CD14-positive monocyte (primary cell): ENCODE results near the gene ATF6B. TPM values are rescaled to one million over a fixed set of nuclear protein-coding genes. Genes with fewer than 3 reads are reported as not detected.

Source experiments
- DNase-seq, 3 donors: peaks; one replicate each; pipeline ENCODE4 v3.0.0-alpha.2; 2011 to 2022
- H2AFZ ChIP-seq: 2 replicates; pipeline ENCODE4 v1.6.0; 2012; ENCODE audit warnings: mild to moderate bottlenecking, low read depth, low read length, inconsistent platforms; ENCODE audit not compliant: insufficient read depth, poor library complexity, severe bottlenecking
- H3K27ac ChIP-seq, 2 donors: 1 replicate in 1 of 2; 2 replicates in 1 of 2; pipeline ENCODE4 v1.5.1; 2012 to 2013; ENCODE audit warnings: low read length in 2 of 2, control low read depth in 1 of 2, inconsistent platforms in 1 of 2, low read depth in 1 of 2, mild to moderate bottlenecking in 1 of 2
- H3K27me3 ChIP-seq, 2 donors: one replicate each; pipeline versions ENCODE4 v1.6.0 to v1.6.1; 2011 to 2013; ENCODE audit warnings: low read length in 2 of 2; ENCODE audit not compliant: control insufficient read depth in 2 of 2, insufficient read depth in 2 of 2
- H3K36me3 ChIP-seq, 2 donors: replicated peaks in 1 of 2; 1 replicate in 1 of 2; 2 replicates in 1 of 2; pipeline versions ENCODE4 v1.5.1 to v1.6.1; 2012 to 2013; ENCODE audit warnings: low read length in 2 of 2, control low read depth in 1 of 2, inconsistent platforms in 1 of 2, mild to moderate bottlenecking in 1 of 2; ENCODE audit not compliant: insufficient read depth in 2 of 2, control insufficient read depth in 1 of 2
- H3K4me1 ChIP-seq, 2 donors: 1 replicate in 1 of 2; 2 replicates in 1 of 2; pipeline versions ENCODE4 v1.5.1 to v1.6.1; 2012 to 2013; ENCODE audit warnings: low read length in 2 of 2, control low read depth in 1 of 2, inconsistent platforms in 1 of 2, mild to moderate bottlenecking in 1 of 2, moderate library complexity in 1 of 2; ENCODE audit not compliant: insufficient read depth in 2 of 2, control insufficient read depth in 1 of 2
- H3K4me2 ChIP-seq: replicated peaks from 2 replicates; pipeline ENCODE3; 2012; ENCODE audit warnings: low read length, moderate library complexity, mild to moderate bottlenecking; ENCODE audit not compliant: poor library complexity, severe bottlenecking; ENCODE audit errors: extremely low read depth
- H3K4me3 ChIP-seq, 3 experiments: fragments of 200-600 bp in 1 of 3; sonication (generic) in 1 of 3; replicated peaks in 1 of 3; 1 replicate in 2 of 3; 2 replicates in 1 of 3; pipeline ENCODE4 v1.5.1; 2011 to 2013; ENCODE audit warnings: low read length in 3 of 3, mild to moderate bottlenecking in 3 of 3, control low read depth in 2 of 3, low read depth in 2 of 3, inconsistent platforms in 1 of 3, moderate library complexity in 1 of 3
- H3K79me2 ChIP-seq: 2 replicates; pipeline ENCODE4 v1.6.0; 2012; ENCODE audit warnings: mild to moderate bottlenecking, control low read depth, inconsistent platforms, low read length, moderate library complexity; ENCODE audit not compliant: insufficient read depth
- H3K9ac ChIP-seq: 2 replicates; pipeline ENCODE4 v1.6.0; 2017; ENCODE audit warnings: low read length, mild to moderate bottlenecking; ENCODE audit not compliant: insufficient read depth, poor library complexity, severe bottlenecking
- H3K9me3 ChIP-seq, 2 donors: replicated peaks in 1 of 2; 1 replicate in 1 of 2; 2 replicates in 1 of 2; pipeline versions ENCODE4 v1.5.1 to v1.6.1; 2012 to 2013; ENCODE audit warnings: low read length in 2 of 2, control low read depth in 1 of 2; ENCODE audit not compliant: control insufficient read depth in 1 of 2, insufficient read depth in 1 of 2
- H4K20me1 ChIP-seq: 2 replicates; pipeline ENCODE4 v1.6.0; 2012; ENCODE audit warnings: mild to moderate bottlenecking, low read length, control low read depth, moderate library complexity; ENCODE audit not compliant: insufficient read depth
- H3K27ac Mint-ChIP-seq, 7 donors: one replicate each; pipeline ENCODE4 v1.8.0; 2020; ENCODE audit warnings: mild to moderate bottlenecking in 7 of 7, mixed read lengths in 7 of 7, moderate library complexity in 6 of 7, inconsistent platforms in 2 of 7
- H3K27me3 Mint-ChIP-seq, 3 donors: one replicate each; pipeline ENCODE4 v1.8.0; 2021 to 2022; ENCODE audit warnings: low read depth in 3 of 3, mild to moderate bottlenecking in 3 of 3, mixed read lengths in 3 of 3, moderate library complexity in 3 of 3, inconsistent platforms in 1 of 3
- H3K36me3 Mint-ChIP-seq, 2 donors: one replicate each; pipeline ENCODE4 v1.8.0; 2020; ENCODE audit warnings: mixed read lengths in 2 of 2, inconsistent platforms in 1 of 2, mild to moderate bottlenecking in 1 of 2
- H3K4me1 Mint-ChIP-seq: one replicate; pipeline ENCODE4 v1.8.0; 2020; ENCODE audit warnings: mild to moderate bottlenecking, mixed read lengths
- H3K4me3 Mint-ChIP-seq, 2 donors: one replicate each; pipeline ENCODE4 v1.8.0; 2020; ENCODE audit warnings: mild to moderate bottlenecking in 2 of 2, mixed read lengths in 2 of 2, moderate library complexity in 1 of 2
- H3K9me3 Mint-ChIP-seq, 7 donors: one replicate each; pipeline ENCODE4 v1.8.0; 2020 to 2022; ENCODE audit warnings: mixed read lengths in 7 of 7, mild to moderate bottlenecking in 6 of 7, moderate library complexity in 6 of 7, inconsistent platforms in 2 of 7
- CTCF ChIP-seq: fragments of 200-600 bp; IDR thresholded peaks from one replicate; pipeline ENCODE4 v1.8.0; 2022; ENCODE audit warnings: antibody characterized with exemption, mild to moderate bottlenecking
- WGBS: methylation state at CpG from one replicate; pipeline ENCODE4 v1.1.5; 2013; ENCODE audit warnings: missing lambda C conversion rate; ENCODE audit not compliant: insufficient coverage; 5-methylcytosine and 5-hydroxymethylcytosine counted together
- intact Hi-C, 2 donors: fragments of 100-400 bp; cut with micrococcal nuclease; formaldehyde crosslinking; loops; one replicate each; pipeline versions ENCODE4 v1.15.0 to v1.15.1; 2023
- polyA plus RNA-seq, 3 donors: library from polyadenylated mRNA; depleted of rRNA in 1 of 3; unstranded in 2 of 3; stranded (reverse) in 1 of 3; fragments of 300-500 nt in 2 of 3; fragments of >200 nt in 1 of 3; fragmentation: Illumina TruSeq in 2 of 3; gene quantifications; 1 replicate in 2 of 3; 2 replicates in 1 of 3; pipeline ENCODE4 v1.2.3, GENCODE V29; 2012 to 2021

ATF6B gene
- polyA plus RNA-seq, 3 donors, result 15.7 to 147 (median 17.8) TPM

- 77% methylated on average over 3 of the region's 3 CpGs for WGBS
- no peak for DNase-seq
- Histone ChIP-seq H3K4me2 (no peak overlapping the region), H2AFZ (no peak overlapping the region), H3K27ac (no peak overlapping the region), H3K9ac (no peak overlapping the region), H3K4me3 (no peak overlapping the region), H3K79me2 (no peaks in the 10 kb centered on the region), H3K27me3 (no peaks in the 10 kb centered on the region), H3K36me3 (no peaks in the 10 kb centered on the region), H3K4me1 (no peaks in the 10 kb centered on the region), H4K20me1 (no peaks in the 10 kb centered on the region), H3K9me3 (no peaks in the 10 kb centered on the region)
- H3K4me1 Mint-ChIP-seq, result no peaks in the 10 kb centered on the region
- H3K27ac Mint-ChIP-seq, result peak overlapping the region in 1 of 7 donors; percentile 33
- H3K9me3 Mint-ChIP-seq, result no peaks in the 10 kb centered on the region
- peaks cover 6 to 11% (median 10%) of the 10 kb centered on the region in 3 donors for H3K27me3 Mint-ChIP-seq
- intact Hi-C loops, result no loop called here
- H3K36me3 Mint-ChIP-seq, result no peaks in the 10 kb centered on the region
- TF ChIP-seq CTCF, result no peak
- H3K4me3 Mint-ChIP-seq, result no peak overlapping the region
Measured at GRCh38 chr6:32073101-32073500, 54.9 kb downstream of the ATF6B start.

- no peak overlapping the region for H3K27ac Mint-ChIP-seq
- WGBS, result 81% methylated on average over 8 of the region's 16 CpGs
- H3K9me3 ChIP-seq, result no peaks in the 10 kb centered on the region
- no peaks in the 10 kb centered on the region for H3K4me1 ChIP-seq
- H3K79me2 ChIP-seq, result no peaks in the 10 kb centered on the region
- no peaks in the 10 kb centered on the region for H3K9me3 Mint-ChIP-seq
- H3K4me3 Mint-ChIP-seq, result no peak overlapping the region
- peaks cover 7 to 14% (median 9%) of the 10 kb centered on the region in 3 donors for H3K27me3 Mint-ChIP-seq
- H3K4me2 ChIP-seq, result no peak overlapping the region
- no peak overlapping the region for H2AFZ ChIP-seq
- H3K4me3 ChIP-seq, result no peak overlapping the region
- no peaks in the 10 kb centered on the region for H3K4me1 Mint-ChIP-seq
- no peak for DNase-seq
- H3K9ac ChIP-seq, result no peak overlapping the region
- no peak overlapping the region for H3K27ac ChIP-seq
- intact Hi-C loops, result no loop called here
- H3K36me3 ChIP-seq, result no peaks in the 10 kb centered on the region
- H3K36me3 Mint-ChIP-seq, result no peaks in the 10 kb centered on the region
- no peaks in the 10 kb centered on the region for H3K27me3 ChIP-seq
- no peak for TF ChIP-seq CTCF
- no peaks in the 10 kb centered on the region for H4K20me1 ChIP-seq
Measured at GRCh38 chr6:32070814-32071543, 57.1 kb downstream of the ATF6B start.
